Brain microvascular endothelial cell (primary cell): Measurements from ENCODE around the gene SERP2.
A peak's percentile ranks its signal among the peaks of the same experiment; 100 is the strongest.

Experiments
- DNase-seq: peaks from one replicate; pipeline ENCODE4 v3.0.0-alpha.2; 2020
- H3K27ac ChIP-seq: fragments of 250-450 bp; sonication (Bioruptor Pico); 2 replicates; pipeline ENCODE4 v1.5.1; 2020; ENCODE audit warnings: mild to moderate bottlenecking, moderate library complexity
- H3K27me3 ChIP-seq: fragments of 250-450 bp; sonication (Bioruptor Pico); replicated peaks from 2 replicates; pipeline ENCODE4 v1.5.1; 2020; ENCODE audit warnings: mild to moderate bottlenecking
- H3K36me3 ChIP-seq: fragments of 250-450 bp; sonication (Bioruptor Pico); replicated peaks from 2 replicates; pipeline ENCODE4 v1.5.1; 2020; ENCODE audit warnings: mild to moderate bottlenecking
- H3K4me3 ChIP-seq: 2 replicates; pipeline ENCODE4 v1.5.1; 2011; ENCODE audit warnings: low read depth, mild to moderate bottlenecking, control low read depth, low read length, moderate library complexity
- CTCF ChIP-seq: IDR thresholded peaks from 2 replicates; pipeline ENCODE4 v1.5.1; 2011; ENCODE audit warnings: low read depth, mild to moderate bottlenecking, moderate library complexity, low read length, control low read depth, inconsistent platforms; ENCODE audit errors: missing control alignments
- in situ Hi-C: cut with HindIII; loops from 2 replicates; pipeline ENCODE4 v1.10.0; 2017; ENCODE audit warnings: low sequenced_read_pairs, low pct_ligation_motif_present

SERP2 gene

GRCh38 chr13:44434766-44435141 is 61.1 kb downstream of the SERP2 start:
- Histone ChIP-seq H3K36me3 (peaks cover 17% of the 10 kb centered on the region), H3K27ac (peak overlapping the region; percentile 92), H3K27me3 (no peaks in the 10 kb centered on the region), H3K4me3 (peak overlapping the region; percentile 84)
- no peak for TF ChIP-seq CTCF
- DNase-seq: no peak
- in situ Hi-C loops: no loop called here

- Histone ChIP-seq H3K27ac (peak overlapping the region; percentile 92), H3K27me3 (no peaks in the 10 kb centered on the region), H3K4me3 (peak overlapping the region; percentile 84), H3K36me3 (peaks cover 17% of the 10 kb centered on the region)
- in situ Hi-C loops: no loop called here
- TF ChIP-seq CTCF: no peak
- peak; percentile 99 for DNase-seq
These were observed 61.7 kb downstream of the SERP2 start for GRCh38 chr13:44435142-44435918.

GRCh38 chr13:44435919-44436510 is 62.4 kb downstream of the SERP2 start:
- H3K27ac ChIP-seq: peak overlapping the region; percentile 92
- peaks cover 17% of the 10 kb centered on the region for H3K36me3 ChIP-seq
- H3K4me3 ChIP-seq: peak overlapping the region; percentile 84
- TF ChIP-seq CTCF: no peak
- H3K27me3 ChIP-seq: no peaks in the 10 kb centered on the region
- no peak for DNase-seq
- in situ Hi-C loops: no loop called here

- peak; percentile 93 for DNase-seq
- H3K4me3 ChIP-seq: peak overlapping the region; percentile 84
- H3K36me3 ChIP-seq: peaks cover 17% of the 10 kb centered on the region
- peak overlapping the region; percentile 92 for H3K27ac ChIP-seq
- in situ Hi-C loops: no loop called here
- no peaks in the 10 kb centered on the region for H3K27me3 ChIP-seq
- TF ChIP-seq CTCF: no peak
These were observed 63.1 kb downstream of the SERP2 start for GRCh38 chr13:44436589-44437337.

- Histone ChIP-seq H3K4me3 (peak overlapping the region; percentile 84), H3K36me3 (peaks cover 17% of the 10 kb centered on the region), H3K27ac (peak overlapping the region; percentile 92), H3K27me3 (no peaks in the 10 kb centered on the region)
- in situ Hi-C loops: no loop called here
- TF ChIP-seq CTCF: peak; percentile 1
- DNase-seq: no peak
These were observed 64.0 kb downstream of the SERP2 start for GRCh38 chr13:44437356-44438233.
